ENCODE measurements around the gene ADAMTSL4. TPM values are rescaled to one million over a fixed set of nuclear protein-coding genes. Genes with fewer than 3 reads are reported as not detected.

ADAMTSL4 gene
- 1.4 and 7.4 TPM in 2 replicates for total RNA-seq

- peak; percentile 68 for DNase-seq (ENCODE audit: low read depth)
Measured at GRCh38 chr1:150548632-150549495, at the start of gene ADAMTSL4. Gene ADAMTSL4, plus strand, starts transcription at chr1:150549408. Its CDS starts 2,881 bp downstream, at chr1:150552289.

DNA sequence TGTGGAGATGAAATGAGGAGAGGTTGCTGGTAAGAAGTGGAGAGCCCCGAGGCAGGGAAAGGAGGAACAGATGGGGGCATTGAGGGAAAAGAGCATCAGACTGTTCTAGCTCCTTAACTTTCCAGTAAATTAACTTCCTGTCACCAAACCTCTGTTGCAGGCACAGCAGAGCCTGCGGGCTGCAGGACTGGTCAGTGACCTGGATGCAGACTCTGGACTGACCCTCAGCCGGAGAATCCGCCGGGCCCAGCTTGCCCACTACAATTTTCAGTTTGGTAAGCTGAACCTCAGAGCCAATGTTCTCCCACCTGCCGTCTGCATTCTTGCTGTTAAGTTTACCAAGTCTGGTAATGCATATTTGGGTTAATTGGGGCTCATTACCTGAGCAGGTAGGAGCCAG, 43.8 kb upstream of the ADAMTSL4 start:
- DNase-seq (ENCODE audit: low read depth): no peak

DNA sequence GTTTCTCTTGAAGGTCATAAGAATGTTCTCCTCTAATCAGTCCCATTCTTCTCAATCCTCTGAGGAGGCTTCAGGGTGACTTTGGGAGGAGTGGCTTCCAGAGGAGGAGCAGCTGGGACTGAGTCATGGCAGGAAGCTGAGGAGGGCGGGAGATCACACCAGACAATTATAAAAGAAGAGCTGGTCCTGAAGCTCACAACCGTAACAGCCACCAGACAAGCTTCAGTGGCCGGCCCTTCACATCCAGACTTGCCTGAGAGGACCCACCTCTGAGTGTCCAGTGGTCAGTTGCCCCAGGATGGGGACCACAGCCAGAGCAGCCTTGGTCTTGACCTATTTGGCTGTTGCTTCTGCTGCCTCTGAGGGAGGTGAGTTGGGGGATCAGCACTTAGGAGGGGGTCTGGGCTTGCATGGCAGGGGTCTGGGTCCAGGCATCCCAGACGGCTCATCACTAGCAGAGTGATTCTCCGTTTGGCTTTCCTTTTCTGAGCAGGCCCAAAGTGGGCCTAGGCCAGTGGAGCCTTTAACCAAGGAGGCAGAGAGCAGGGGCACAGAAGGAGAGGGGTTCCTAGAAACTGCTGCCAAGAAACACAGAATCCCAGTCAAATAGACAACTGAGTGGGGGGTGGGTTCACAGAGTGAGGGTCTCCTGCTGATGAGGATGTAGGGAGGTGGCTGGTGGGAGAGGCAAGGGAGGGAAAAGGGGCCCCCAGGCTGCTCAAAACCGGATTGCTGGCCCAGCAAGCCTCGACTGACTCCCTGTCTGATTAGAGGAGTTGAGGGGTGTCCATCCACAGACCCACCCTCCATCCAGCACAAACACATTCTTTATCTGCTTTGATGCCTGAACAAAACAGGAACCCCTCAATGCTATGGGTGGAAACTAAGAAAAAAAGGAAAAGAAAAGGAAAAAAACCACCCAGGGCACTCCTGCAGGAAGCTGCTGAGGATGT, 41.0 kb upstream of the ADAMTSL4 start, which contains the start of gene ECM1:
Gene ECM1, plus strand, starts transcription at position 198 of the 953 bp plus-strand sequence. Its CDS starts 101 bp downstream, at position 299.
- DNase-seq (ENCODE audit: low read depth): peak; percentile 69

DNA sequence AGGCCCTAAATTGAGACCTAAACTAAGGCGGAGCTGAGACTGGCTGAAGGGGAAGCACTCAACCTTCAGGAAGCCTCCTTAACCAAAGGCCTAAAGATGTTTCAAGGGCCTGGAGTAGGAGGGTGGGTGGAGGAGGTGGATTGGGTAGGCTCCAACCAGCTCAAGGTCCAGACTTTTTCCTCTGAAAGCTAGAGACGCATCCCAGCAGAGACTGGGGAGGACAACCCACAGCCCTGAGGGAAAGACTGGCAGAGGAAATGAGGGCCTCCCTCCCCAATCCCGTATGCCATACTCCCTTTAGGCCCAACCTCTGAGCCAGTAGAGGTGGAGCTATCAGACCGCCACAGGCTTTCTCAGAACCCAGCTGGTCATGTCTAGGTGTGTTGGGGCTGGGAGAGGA, 40.2 kb upstream of the ADAMTSL4 start:
- DNase-seq (ENCODE audit: low read depth): no peak

DNA sequence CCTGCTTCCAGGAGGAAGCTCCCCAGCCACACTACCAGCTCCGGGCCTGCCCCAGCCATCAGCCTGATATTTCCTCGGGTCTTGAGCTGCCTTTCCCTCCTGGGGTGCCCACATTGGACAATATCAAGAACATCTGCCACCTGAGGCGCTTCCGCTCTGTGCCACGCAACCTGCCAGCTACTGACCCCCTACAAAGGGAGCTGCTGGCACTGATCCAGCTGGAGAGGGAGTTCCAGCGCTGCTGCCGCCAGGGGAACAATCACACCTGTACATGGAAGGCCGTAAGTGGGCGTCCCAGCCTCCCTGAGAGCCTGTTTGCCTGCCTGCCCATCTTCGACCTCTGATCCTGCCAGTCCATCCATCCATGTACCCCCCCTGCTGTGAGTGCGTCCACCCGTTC, 37.7 kb upstream of the ADAMTSL4 start:
- DNase-seq (ENCODE audit: low read depth): no peak

DNA sequence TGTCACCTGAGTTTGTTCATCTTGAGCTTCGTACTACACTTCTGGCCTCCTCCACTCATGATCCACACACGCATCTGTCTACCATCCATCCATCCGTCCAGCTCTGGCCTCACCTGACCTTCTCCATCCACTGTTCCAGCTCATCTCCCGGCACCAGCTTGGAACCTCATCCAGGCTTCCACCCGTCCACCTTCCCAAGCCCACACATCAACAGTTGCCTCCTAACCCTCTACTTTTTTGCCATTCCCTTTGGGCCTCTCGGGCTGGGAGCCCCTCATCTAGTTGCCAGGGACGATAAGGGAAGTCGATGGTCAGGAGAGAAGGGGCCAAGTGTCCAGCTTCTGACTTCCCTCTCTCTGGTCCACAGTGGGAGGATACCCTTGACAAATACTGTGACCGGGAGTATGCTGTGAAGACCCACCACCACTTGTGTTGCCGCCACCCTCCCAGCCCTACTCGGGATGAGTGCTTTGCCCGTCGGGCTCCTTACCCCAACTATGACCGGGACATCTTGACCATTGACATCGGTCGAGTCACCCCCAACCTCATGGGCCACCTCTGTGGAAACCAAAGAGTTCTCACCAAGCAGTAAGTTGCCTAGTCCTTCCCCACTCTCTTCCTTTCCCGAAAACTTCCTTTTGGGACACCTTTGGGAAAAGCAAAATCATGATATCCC, 37.1 kb upstream of the ADAMTSL4 start:
- no peak for DNase-seq (ENCODE audit: low read depth)

GRCh38 chr1:150512846-150513245, 36.4 kb upstream of the ADAMTSL4 start:
- DNase-seq (ENCODE audit: low read depth): no peak

- no peak for DNase-seq (ENCODE audit: low read depth)
Measured at GRCh38 chr1:150513351-150513791, 35.8 kb upstream of the ADAMTSL4 start.

DNA sequence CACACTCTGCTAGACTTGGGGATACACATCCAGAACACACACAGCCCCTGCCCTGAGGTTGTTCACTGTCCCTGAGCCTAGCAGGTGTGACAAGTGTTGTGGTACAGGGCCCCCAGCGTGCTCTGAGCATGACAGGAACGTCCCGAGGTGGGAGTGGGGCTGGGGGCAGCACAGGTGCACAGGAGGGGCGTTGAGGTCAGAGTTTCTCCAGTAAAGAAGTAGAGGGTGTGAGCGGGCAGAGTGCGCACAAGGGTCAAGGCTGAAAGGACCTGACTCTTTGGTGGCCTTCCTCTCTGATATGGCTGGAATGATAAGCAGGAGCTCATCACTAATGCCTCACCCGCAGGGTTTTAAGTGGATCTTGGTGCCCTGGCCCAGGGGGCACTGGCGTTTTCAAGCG, 34.9 kb upstream of the ADAMTSL4 start:
- no peak for DNase-seq (ENCODE audit: low read depth)

- no peak for DNase-seq (ENCODE audit: low read depth)
Measured at GRCh38 chr1:150514913-150515327, 34.3 kb upstream of the ADAMTSL4 start.

- DNase-seq (ENCODE audit: low read depth): peak; percentile 86
Measured at GRCh38 chr1:150515328-150516049, 33.7 kb upstream of the ADAMTSL4 start, which contains the start of gene FALEC. Gene FALEC, plus strand, starts transcription at chr1:150515752.

DNA sequence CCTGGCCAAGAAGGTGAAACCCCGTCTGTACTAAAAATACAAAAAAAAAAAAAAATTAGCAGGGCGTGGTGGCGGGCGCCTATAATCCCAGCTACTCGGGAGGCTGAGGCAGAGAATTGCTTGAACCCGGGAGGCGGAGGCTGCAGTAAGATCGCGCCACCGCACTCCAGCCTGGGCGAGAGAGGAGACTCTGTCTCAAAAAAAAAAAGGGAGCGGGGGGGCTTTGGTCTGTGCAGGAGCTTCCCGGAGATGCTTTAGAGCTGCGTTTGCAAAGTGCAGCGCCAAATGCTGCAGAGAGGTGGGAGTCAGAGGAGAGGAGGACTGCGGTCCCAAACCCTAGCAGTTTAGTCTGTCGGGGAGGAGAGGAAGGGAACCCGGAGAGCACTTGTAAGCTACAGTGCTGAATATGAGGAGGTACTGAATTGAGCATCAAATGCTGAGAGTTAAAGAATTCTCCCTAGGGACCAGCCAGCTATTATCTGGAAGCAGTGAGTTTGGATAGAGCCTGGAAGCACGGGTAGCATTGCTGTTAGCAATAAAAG, 33.1 kb upstream of the ADAMTSL4 start:
- no peak for DNase-seq (ENCODE audit: low read depth)

DNA sequence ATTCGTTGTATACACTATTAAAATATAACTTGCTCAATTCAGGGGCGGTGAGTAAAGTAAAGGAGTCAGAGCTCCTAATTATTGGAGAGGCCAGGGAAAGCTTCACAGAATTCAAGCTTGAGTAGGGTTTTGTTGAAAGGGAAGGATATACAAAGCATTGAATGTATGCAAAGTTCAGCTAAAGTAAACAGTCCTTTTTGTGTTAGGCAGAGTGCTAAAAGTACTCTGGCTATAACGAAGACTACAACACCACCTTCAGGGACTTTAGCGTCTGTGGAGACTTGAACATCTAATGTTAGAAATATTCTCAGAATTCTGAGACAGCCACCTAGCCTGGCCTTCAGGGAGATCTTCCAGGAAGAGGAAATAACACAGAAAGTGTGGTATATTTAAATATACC, 32.6 kb upstream of the ADAMTSL4 start:
- peak; percentile 33 for DNase-seq (ENCODE audit: low read depth)

DNA sequence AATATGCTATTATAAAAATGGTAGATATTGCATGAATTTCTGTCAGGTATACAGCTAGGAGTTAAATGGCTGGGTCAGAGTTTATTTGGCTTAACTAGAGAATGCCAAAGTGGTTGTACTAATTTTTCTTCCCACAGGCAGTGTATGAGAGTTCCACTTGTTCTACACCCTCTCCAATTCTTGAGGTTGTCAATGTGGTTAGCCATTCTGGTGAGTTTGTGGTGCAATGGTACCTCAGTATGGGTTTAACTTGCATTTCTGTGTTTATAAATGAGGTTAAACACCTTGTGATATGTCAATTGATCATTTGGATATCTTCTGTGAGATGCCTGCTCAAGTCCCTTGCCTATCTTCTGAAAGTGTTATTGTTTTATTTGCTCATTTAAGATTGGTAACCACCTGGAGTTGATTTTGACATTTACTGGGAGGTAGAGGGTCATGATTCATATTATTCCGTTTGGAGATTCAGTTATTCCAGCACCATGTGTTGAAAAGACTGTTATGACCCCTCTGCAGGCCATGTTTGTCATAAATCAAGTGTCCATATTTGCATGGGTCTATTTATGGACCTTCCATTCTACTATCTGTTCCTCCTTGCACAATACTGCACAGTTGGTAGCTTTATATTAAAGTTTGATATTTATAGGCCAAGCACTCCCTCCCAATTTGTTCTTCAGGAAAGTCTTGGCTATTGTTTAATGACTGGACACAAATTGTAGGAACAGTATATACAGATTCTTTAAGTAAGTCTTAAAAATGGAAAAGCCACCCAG, 27.8 kb upstream of the ADAMTSL4 start:
- no peak for DNase-seq (ENCODE audit: low read depth)

- DNase-seq (ENCODE audit: low read depth): no peak
Measured at GRCh38 chr1:150525348-150525747, 23.9 kb upstream of the ADAMTSL4 start.

DNA sequence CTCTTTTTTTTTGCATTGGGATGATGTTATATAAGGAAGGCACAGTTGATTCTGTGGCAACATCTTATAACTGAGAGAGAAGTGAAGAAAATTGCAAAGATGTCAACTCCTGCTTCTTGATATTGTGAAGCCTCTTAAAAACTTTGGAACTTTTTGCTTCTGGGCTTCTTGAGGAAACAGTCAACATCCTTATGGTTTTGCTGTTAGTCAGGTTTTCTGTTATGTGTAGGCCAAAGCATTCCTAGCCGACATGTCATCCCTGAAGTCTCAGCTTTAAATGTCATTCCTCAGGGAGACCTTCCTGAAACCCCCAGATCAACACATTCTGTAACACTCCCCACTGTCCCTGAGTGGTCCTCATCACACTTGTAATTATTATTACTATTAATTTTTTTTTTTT, 21.0 kb upstream of the ADAMTSL4 start:
- DNase-seq (ENCODE audit: low read depth): peak; percentile 56

DNA sequence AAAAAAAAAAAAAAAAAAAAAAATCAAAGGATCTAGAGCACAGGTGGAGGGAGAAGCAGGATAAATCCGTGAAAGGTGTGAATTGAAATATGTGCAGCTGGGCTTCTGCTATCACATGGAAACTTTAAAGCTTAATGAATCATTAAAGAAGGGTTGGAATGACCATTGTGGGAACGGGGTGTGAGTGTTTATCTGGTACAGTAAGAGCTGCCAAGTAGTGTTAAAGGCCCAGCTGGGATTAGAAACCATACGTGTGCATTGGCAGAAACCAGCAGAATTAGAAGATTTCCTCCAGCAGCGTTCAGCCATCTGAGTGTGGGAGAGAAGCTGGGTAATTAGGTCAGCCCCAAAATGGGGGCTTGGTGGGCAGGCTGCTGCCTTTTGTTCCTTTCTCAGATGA, 20.2 kb upstream of the ADAMTSL4 start:
- DNase-seq (ENCODE audit: low read depth): peak; percentile 78

DNA sequence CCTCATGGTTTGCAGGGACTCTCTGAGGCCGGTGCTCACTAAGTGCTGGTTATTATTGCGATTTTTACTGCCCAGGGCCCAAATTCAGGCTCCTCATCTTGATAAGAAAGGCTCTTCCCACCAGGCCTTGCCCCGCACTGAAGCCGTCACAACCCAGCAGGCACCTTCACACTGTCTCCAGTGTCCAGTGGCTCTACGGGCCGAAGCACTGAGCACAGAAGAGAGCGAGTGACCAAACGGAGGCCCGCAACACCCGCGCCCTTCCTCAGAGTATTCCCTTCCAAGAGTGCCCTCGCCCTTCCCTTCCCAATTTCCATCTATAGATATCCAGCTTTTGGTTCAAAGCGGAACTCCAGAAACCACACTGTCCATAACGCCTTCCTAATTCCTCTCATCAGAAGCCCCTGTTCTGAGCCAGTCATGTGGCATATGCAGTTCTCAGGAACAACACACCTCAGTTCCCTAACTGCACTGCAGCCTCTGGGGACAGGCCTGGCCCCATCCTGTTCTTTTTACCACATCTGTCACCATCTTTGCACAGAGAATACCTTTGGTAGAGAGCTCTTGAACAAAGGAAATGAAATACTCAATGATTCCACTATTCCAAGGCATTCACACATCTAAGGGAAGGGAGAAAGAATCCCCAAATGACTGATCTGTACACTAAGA, 18.6 kb upstream of the ADAMTSL4 start:
- no peak for DNase-seq (ENCODE audit: low read depth)

- DNase-seq (ENCODE audit: low read depth): no peak
Measured at GRCh38 chr1:150532860-150533259, 16.3 kb upstream of the ADAMTSL4 start.

Data from renal cortical epithelial cell (primary cell).